GM19463 (cell line): ENCODE data around the gene SYNGAP1.

Experiments
- ATAC-seq: cut with Tn5 transposase; IDR thresholded peaks from one replicate; pipeline ENCODE4 v1.9.1; 2021; ENCODE audit warnings: mild to moderate bottlenecking, moderate library complexity; ENCODE audit not compliant: unreplicated experiment

SYNGAP1 gene

GRCh38 chr6:33434961-33435360, 15.1 kb downstream of the SYNGAP1 start:
- no peak for ATAC-seq

GRCh38 chr6:33437666-33438065, 17.8 kb downstream of the SYNGAP1 start:
- ATAC-seq, result no peak

- ATAC-seq, result no peak
Observed at GRCh38 chr6:33438978-33439594, 19.2 kb downstream of the SYNGAP1 start.

GRCh38 chr6:33439956-33440648, 20.2 kb downstream of the SYNGAP1 start:
- ATAC-seq, result no peak

- ATAC-seq, result no peak
Observed at GRCh38 chr6:33440649-33441309, 20.9 kb downstream of the SYNGAP1 start.

GRCh38 chr6:33441457-33441856, 21.6 kb downstream of the SYNGAP1 start:
- no peak for ATAC-seq

GRCh38 chr6:33442283-33442682, 22.4 kb downstream of the SYNGAP1 start:
- no peak for ATAC-seq

- ATAC-seq, result no peak
Observed at GRCh38 chr6:33443025-33443424, 23.2 kb downstream of the SYNGAP1 start.

GRCh38 chr6:33443619-33444504, 24.0 kb downstream of the SYNGAP1 start:
- no peak for ATAC-seq

GRCh38 chr6:33445119-33445603, 25.3 kb downstream of the SYNGAP1 start:
- no peak for ATAC-seq

GRCh38 chr6:33446356-33446755, 26.5 kb downstream of the SYNGAP1 start:
- ATAC-seq, result no peak

GRCh38 chr6:33450434-33450833, 30.6 kb downstream of the SYNGAP1 start:
- no peak for ATAC-seq

GRCh38 chr6:33451606-33452005, 31.7 kb downstream of the SYNGAP1 start:
- no peak for ATAC-seq

- ATAC-seq, result no peak
Observed at GRCh38 chr6:33452496-33452895, 32.6 kb downstream of the SYNGAP1 start.

GRCh38 chr6:33453393-33454008, 33.6 kb downstream of the SYNGAP1 start:
- no peak for ATAC-seq

GRCh38 chr6:33454009-33454946, 34.4 kb downstream of the SYNGAP1 start, which contains the start of gene ZBTB9:
Gene ZBTB9 (plus strand): TSS chr6:33454576. CDS start chr6:33455101, 525 bp downstream.
- ATAC-seq, result peak; percentile 99

GRCh38 chr6:33455051-33455450, 35.2 kb downstream of the SYNGAP1 start:
- ATAC-seq, result no peak

- ATAC-seq, result no peak
Observed at GRCh38 chr6:33456156-33456555, 36.3 kb downstream of the SYNGAP1 start.

GRCh38 chr6:33458676-33459075, 38.8 kb downstream of the SYNGAP1 start:
- ATAC-seq, result no peak
